ENCODE data around the gene MAN1C1. TPM values are rescaled to one million over a fixed set of nuclear protein-coding genes. Genes with fewer than 3 reads are reported as not detected.

The MAN1C1 gene
- 6.4 and 9.1 TPM in 2 replicates for total RNA-seq (ENCODE audit: low replicate concordance)
- long read RNA-seq, partial matches to known transcripts = 1 of 3 reads
- long read RNA-seq, other reads (novel, unspliced or antisense) = 2 of 3 reads

DNA sequence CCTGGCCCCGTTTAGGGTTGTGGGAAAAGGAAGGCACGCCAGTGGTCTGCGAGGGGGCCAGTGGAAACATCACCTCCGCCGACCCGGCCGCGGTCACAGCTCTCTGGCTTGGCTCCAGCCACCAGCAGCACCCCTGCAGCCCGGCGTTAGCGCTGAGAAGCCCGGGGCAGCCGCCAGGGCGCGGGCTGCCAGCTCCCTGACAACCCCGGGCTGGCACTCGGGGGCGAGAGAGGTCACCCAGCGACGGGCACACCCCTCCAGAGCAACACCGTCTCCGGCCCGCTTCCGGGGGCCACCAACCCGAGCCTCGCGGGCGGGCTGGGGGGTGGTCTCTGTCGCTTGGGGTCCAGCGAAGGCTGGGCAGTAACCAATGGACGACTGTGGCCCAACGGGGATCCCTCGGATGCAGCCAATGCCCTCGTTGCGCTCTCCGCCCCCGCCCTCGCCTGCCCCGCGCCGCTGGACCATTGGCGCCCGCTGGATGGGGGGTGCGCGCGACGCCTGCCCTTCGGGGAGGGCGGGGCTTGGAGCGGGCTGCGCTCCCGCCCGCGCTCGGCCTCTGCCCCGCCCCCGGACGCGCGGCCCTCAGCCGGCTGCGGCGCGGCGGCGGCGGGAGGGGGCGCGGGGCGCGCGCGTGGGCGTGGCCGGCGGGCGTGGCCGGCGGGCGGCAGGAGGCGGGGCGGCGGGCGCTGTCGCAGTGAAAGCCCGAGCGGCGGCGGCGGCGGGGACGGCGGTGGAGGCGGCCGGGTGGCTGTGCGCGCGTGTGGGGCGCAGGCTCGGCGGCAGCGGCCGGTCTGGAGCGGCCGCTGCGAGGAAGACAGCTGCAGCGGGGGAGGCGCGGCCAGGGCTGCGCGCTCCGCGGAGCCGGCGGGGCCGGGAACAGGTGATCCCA is at the start of gene MAN1C1:
MAN1C1 (plus strand) TSS at position 697 of the 892 bp plus-strand sequence. CDS start 1,007 bp downstream, outside the sequence.
- Mint-ChIP-seq H3K27me3 (peaks cover 71% of the 10 kb centered on the region), H3K4me3 (peak within 1 kb of the TSS; percentile 80), H3K9me3 (no peaks in the 10 kb centered on the region), H3K36me3 (no peaks in the 10 kb centered on the region), H3K27ac (peak within 1 kb of the TSS; percentile 66), H3K4me1 (ENCODE audit: unreplicated experiment) (peaks cover 19% of the 10 kb centered on the region)
- peak; percentile 93 for DNase-seq (ENCODE audit: extremely low spot score, unreplicated experiment)
- TF ChIP-seq, protein P1, sequence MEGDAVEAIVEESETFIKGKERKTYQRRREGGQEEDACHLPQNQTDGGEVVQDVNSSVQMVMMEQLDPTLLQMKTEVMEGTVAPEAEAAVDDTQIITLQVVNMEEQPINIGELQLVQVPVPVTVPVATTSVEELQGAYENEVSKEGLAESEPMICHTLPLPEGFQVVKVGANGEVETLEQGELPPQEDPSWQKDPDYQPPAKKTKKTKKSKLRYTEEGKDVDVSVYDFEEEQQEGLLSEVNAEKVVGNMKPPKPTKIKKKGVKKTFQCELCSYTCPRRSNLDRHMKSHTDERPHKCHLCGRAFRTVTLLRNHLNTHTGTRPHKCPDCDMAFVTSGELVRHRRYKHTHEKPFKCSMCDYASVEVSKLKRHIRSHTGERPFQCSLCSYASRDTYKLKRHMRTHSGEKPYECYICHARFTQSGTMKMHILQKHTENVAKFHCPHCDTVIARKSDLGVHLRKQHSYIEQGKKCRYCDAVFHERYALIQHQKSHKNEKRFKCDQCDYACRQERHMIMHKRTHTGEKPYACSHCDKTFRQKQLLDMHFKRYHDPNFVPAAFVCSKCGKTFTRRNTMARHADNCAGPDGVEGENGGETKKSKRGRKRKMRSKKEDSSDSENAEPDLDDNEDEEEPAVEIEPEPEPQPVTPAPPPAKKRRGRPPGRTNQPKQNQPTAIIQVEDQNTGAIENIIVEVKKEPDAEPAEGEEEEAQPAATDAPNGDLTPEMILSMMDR (conservative IDR thresholded peaks at IDR 0.05) = peak; percentile 74

DNA sequence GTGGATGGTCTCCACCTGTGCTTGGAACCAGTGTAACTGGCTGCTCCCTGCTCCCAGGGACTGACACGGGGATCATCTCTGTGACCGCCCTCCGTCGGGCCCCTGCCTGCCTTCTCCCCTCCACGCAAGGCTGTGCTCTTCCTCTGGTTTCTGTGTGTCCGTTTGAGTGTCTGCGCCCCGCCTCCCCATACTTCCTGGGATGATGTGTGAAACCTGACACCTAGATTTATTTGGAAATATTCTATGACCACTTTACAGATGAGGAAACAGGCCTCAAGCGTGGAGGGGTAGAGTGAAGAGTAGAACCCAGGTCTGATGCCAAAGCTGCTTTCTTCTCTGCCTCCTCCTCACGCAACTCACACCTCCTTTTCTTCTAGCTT is 48.9 kb upstream of the MAN1C1 start:
- H3K36me3 Mint-ChIP-seq = no peaks in the 10 kb centered on the region
- no peak for DNase-seq (ENCODE audit: extremely low spot score, unreplicated experiment)
- H3K27ac Mint-ChIP-seq = peak overlapping the region; percentile 72
- no peaks in the 10 kb centered on the region for H3K9me3 Mint-ChIP-seq
- H3K4me1 Mint-ChIP-seq (ENCODE audit: unreplicated experiment) = peaks cover 39% of the 10 kb centered on the region
- H3K4me3 Mint-ChIP-seq = peak overlapping the region; percentile 69
- H3K27me3 Mint-ChIP-seq = peaks cover 2% of the 10 kb centered on the region
- TF ChIP-seq, protein P1 (conservative IDR thresholded peaks at IDR 0.05) = no peak

DNA sequence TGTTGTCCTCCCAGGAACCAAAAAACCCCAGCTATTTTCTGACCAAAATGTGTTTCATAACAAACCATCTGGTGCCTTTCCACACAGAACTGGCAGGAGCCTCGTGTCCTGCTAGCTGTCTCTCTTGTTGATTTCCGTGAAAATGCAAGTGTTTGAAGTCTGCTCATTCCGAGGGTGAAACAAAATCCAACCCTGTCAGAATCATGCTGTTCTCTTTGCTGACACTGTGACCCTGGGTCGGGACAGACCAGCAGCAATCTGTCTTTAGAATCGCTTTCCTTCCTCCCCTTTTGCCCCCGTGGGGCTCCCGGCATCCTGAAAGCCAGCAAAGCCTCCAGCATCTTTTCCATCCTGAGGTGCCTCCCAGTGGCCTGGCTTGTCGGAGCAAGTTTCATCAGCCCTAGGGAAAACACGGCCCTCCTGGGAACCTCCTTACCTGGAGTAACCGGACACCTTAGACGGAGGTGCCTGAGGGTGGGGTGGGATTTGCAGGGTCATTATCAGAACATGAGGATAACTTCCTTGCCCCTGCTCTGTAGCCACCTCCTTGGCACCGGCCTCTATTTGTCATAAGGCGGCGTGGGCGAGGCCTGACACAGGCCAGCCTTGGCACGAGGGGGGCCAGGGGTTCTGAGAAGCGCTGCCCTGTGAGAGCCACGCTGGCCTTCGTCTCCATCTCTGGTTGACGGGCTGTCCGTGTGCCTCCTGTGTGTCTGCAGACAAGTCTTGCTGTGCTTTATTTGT is 48.3 kb upstream of the MAN1C1 start:
- Mint-ChIP-seq H3K4me1 (ENCODE audit: unreplicated experiment) (peaks cover 41% of the 10 kb centered on the region), H3K27ac (peak overlapping the region; percentile 72), H3K9me3 (no peaks in the 10 kb centered on the region), H3K4me3 (peak overlapping the region; percentile 69), H3K36me3 (no peaks in the 10 kb centered on the region), H3K27me3 (peaks cover 4% of the 10 kb centered on the region)
- no peak for DNase-seq (ENCODE audit: extremely low spot score, unreplicated experiment)
- TF ChIP-seq, protein P1 (conservative IDR thresholded peaks at IDR 0.05) = peak; percentile 31

- Mint-ChIP-seq H3K9me3 (no peaks in the 10 kb centered on the region), H3K36me3 (no peaks in the 10 kb centered on the region), H3K27ac (peak overlapping the region; percentile 72), H3K4me1 (ENCODE audit: unreplicated experiment) (peaks cover 41% of the 10 kb centered on the region), H3K27me3 (peaks cover 4% of the 10 kb centered on the region), H3K4me3 (peak overlapping the region; percentile 69)
- DNase-seq (ENCODE audit: extremely low spot score, unreplicated experiment) = no peak
- TF ChIP-seq, protein P1 (conservative IDR thresholded peaks at IDR 0.05) = no peak
These were observed 47.6 kb upstream of the MAN1C1 start for GRCh38 chr1:25568834-25569596.

All from type B pancreatic cell (in vitro differentiated cells).